Panc1 (cell line): ENCODE results near the gene COQ9.
"Not testable (repeated sequence)": the region's sequence is repeated elsewhere in the genome, so short reads cannot be mapped to it uniquely, and the experiment has no call there.

Experiments used
- POLR2AphosphoS5 ChIP-seq: IDR thresholded peaks from 2 replicates; pipeline ENCODE4 v1.6.1; 2012; ENCODE audit warnings: mild to moderate bottlenecking, low read depth, low read length, moderate library complexity
- REST ChIP-seq, 2 experiments: IDR thresholded peaks; 2 replicates each; pipeline ENCODE4 v1.6.1; 2011 to 2012; ENCODE audit warnings: low read depth in 2 of 2, control low read depth in 1 of 2, low read length in 1 of 2, mild to moderate bottlenecking in 1 of 2, moderate library complexity in 1 of 2; ENCODE audit not compliant: insufficient read depth in 1 of 2
- SIN3A ChIP-seq: IDR thresholded peaks from 2 replicates; pipeline ENCODE4 v1.6.1; 2012; ENCODE audit warnings: low read depth, mild to moderate bottlenecking, low read length, moderate library complexity, borderline replicate concordance; ENCODE audit not compliant: insufficient read depth
- TCF7L2 ChIP-seq: IDR thresholded peaks from 2 replicates; pipeline ENCODE4 v1.6.1; 2011; ENCODE audit warnings: mild to moderate bottlenecking, low read depth, low read length, inconsistent platforms
- TF ChIP-seq, protein P1 (sequence below): fragments of 450-650 bp; IDR thresholded peaks from 2 replicates; pipeline ENCODE4 v1.5.1; 2017; ENCODE audit warnings: mild to moderate bottlenecking

GRCh38 chr16:57439947-57440346 lies 7.3 kb upstream of the COQ9 start:
- TF ChIP-seq, protein P1, sequence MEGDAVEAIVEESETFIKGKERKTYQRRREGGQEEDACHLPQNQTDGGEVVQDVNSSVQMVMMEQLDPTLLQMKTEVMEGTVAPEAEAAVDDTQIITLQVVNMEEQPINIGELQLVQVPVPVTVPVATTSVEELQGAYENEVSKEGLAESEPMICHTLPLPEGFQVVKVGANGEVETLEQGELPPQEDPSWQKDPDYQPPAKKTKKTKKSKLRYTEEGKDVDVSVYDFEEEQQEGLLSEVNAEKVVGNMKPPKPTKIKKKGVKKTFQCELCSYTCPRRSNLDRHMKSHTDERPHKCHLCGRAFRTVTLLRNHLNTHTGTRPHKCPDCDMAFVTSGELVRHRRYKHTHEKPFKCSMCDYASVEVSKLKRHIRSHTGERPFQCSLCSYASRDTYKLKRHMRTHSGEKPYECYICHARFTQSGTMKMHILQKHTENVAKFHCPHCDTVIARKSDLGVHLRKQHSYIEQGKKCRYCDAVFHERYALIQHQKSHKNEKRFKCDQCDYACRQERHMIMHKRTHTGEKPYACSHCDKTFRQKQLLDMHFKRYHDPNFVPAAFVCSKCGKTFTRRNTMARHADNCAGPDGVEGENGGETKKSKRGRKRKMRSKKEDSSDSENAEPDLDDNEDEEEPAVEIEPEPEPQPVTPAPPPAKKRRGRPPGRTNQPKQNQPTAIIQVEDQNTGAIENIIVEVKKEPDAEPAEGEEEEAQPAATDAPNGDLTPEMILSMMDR = not testable (repeated sequence)
- not testable (repeated sequence) for TF ChIP-seq REST (IDR thresholded peaks at IDR 0.05; ENCODE audit: insufficient read depth in 1 of 2, low read depth in 2 of 2, low read length in 1 of 2); SIN3A; POLR2AphosphoS5; TCF7L2
